Germinal center (tissue), 1 donor: ENCODE results near the gene DPP10.

Experiments used
- DNase-seq: peaks from one replicate; pipeline ENCODE4 v3.0.0; 2012; ENCODE audit warnings: mixed read lengths, low spot score

Gene DPP10

GRCh38 chr2:114810092-114810491 is 367.7 kb downstream of the DPP10 start:
- DNase-seq: no peak

DNA sequence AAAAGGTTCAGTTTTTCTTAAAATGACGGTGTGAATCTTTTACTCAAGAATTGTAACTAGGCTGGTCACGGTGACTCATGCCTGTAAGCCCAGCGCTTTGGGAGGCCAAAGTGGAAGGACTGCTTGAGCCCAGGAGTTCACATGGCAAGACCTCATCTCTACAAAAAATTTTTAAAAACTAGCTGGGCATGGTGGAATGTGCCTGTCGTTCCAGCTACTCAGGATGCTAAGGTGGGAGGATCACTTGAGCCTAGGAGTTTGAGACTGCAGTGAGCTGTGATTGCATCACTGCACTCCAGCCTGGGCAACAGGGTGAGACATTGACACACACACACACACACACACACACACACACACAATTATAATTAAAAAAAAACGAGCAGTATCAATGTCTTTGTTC is 369.8 kb downstream of the DPP10 start:
- no peak for DNase-seq

GRCh38 chr2:114814355-114814754 is 371.9 kb downstream of the DPP10 start:
- DNase-seq: no peak

- DNase-seq: no peak
Observed at GRCh38 chr2:114821055-114821454, 378.6 kb downstream of the DPP10 start.

- DNase-seq: no peak
Observed at GRCh38 chr2:114843963-114844362, 401.5 kb downstream of the DPP10 start.

DNA sequence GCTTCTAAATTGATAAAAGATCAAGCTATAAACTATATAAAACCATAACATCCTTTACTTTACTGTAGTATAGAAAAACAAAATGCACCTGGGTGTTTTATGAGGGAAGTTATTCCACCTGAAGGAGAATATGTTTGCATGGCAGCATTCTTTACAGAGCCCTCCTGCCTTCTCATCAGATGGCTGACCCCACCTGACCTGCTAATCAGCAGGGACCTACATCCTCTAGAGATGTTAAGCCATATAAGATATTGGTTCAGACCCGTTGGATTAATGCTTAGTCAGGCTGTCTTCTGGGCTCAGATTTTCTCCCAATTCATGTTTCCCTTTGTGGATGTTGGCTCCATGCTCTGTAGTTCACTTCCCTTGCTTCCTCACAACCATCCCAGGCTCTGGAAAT is 414.8 kb downstream of the DPP10 start:
- no peak for DNase-seq

GRCh38 chr2:114859726-114860510 is 417.5 kb downstream of the DPP10 start:
- no peak for DNase-seq

- no peak for DNase-seq
Observed at GRCh38 chr2:114862243-114862642, 419.8 kb downstream of the DPP10 start.

DNA sequence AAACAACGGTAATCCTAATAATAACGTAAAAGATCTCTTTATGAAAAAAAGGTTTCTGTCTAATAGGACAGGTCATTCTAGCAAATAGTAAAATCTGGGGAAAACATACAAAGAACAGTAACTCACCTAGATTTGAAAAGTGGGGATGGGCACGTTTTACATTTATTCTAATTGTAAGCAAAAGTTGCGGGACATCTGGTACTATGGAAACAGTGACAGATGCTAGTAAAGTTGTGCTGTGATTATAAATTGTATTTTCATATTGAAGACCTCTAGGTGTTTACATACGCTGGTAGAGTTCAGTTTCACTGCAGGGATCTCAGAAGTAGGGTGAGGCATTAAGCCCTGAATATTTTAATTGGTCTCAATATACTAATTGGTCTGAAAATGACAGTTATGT is 422.5 kb downstream of the DPP10 start:
- no peak for DNase-seq

DNA sequence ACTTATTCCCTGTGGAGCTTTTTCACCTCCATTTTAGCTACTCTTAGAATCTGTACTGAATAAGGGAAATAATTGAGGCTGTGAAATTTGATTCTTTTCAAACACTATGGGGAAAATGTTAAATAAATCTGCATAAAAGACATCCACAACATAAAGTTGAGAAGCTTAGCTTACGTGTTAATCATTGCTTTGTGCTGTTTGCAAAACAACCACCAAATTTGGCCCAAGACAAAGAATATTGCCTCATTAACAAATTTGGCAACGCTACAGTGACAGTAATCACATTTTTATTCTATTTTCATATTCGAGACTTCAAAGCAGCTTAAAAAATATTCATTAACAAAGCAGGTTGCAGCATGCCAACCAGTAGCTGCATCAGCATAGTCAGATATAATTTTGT is 437.6 kb downstream of the DPP10 start:
- no peak for DNase-seq

DNA sequence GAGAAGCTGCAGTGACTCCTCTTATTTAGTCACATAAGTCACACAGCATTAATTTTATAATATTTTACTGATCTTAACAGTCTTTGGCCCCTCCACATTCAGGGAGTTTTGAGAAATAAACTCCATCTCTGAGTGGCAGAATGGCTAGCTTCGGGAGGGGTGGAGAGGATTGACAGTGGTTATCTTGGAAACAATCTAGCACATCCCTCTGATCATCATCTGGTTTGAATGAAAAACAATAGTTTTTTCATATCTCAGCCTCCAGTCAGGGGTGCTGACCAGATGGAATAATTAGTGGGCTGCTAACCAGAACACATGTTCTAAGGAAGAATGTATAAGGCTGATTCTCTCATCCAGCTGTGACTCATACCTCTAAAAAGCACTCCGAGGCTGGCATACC is 477.5 kb downstream of the DPP10 start:
- no peak for DNase-seq

- DNase-seq: no peak
Observed at GRCh38 chr2:114922076-114922475, 479.6 kb downstream of the DPP10 start.

DNA sequence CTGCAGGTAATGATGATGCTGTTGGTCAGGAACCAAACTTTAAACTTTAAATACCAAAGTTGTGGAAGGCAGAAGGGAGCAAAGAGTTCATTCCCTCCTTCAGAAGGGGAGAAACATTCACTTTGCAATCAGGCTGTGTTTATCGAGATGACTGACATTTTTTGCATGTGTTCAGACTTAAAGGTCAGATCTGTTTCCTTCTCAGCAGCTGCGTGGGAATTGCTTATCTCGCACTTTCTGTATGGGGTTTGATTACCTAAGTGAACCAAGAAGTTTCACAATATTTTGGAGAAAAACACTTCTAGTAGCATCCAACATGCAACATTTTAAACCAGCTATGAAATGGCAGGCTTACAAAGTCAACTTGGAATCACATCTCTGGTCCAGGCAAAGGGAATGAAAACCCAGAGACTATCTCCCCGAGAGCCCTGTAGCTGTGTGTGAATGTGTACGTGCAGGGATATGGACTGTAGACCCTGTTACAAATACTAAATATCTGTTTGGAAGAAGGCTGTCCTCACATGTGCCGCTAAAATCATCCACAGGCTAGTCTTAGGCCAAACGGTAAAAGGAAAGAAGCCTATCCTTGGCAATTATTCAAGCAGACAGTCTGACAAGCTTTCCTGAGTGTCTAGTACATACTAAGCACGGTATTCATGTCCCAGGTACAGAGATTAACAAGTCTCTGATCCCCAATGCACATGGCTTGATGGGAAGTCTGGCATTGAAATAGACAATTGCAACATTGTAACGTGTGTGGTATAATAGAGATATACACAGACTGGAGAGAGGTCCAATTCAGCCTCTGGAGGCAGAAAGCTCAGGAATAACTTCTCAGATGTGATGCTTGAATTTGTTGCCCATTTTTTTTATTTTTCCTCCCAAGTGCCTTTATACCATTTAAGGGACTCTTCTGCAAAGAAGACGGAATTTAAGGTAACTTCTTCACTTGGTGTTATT is 483.1 kb downstream of the DPP10 start:
- no peak for DNase-seq

GRCh38 chr2:114926303-114926702 is 483.9 kb downstream of the DPP10 start:
- DNase-seq: no peak

DNA sequence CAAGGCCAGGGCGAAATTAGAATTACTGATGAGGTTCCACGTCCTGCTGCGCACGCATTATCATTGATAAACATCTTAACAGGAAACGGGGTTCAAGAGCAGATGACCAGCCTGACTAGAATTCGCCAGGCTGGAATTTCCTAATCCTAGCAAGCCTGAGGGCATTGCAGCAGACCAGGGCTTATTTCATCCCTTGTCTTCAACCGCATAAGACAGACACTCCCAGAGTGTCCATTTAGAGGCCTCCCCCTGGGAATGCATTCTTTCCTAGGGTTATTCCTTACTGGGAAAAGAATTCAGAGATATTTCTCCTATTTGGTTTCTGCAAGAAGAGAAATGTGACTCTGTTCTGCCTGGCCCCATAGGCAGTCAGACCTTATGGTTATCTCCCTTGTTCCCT is 486.8 kb downstream of the DPP10 start:
- no peak for DNase-seq

GRCh38 chr2:114933671-114934241 is 491.3 kb downstream of the DPP10 start:
- DNase-seq: no peak

GRCh38 chr2:114935031-114935430 is 492.6 kb downstream of the DPP10 start:
- no peak for DNase-seq

- no peak for DNase-seq
Observed at GRCh38 chr2:114937366-114937930, 495.0 kb downstream of the DPP10 start.

DNA sequence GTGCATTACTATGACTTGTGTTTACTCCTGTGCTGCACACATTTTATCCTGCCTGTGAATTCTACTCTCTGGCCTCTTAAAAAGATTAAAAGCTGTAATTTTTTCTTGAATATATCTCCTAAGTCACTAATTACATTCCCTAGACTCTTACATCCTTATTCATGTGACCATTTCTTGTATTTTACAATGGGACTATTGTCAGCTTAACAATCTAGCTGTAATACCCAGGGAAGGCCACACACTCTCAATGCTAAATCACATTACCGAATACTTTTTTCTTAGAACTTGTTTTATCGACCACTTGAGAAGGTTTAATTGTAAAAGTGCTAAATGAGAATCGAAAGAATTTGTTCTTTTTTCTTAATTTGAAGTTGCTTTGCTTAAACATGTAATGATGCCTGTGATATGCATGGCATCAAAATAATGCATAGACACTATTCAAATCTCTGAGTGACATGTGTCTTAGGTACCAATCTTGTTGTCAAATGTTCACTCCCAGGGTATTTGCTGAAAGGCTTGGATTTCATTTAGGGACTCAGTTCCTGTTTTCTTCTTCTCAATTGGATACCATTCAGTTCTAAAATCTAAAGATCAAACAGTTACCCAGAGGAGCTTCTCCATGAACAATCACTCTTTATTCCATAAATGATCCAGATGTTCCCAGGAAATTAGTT is 498.5 kb downstream of the DPP10 start:
- no peak for DNase-seq

DNA sequence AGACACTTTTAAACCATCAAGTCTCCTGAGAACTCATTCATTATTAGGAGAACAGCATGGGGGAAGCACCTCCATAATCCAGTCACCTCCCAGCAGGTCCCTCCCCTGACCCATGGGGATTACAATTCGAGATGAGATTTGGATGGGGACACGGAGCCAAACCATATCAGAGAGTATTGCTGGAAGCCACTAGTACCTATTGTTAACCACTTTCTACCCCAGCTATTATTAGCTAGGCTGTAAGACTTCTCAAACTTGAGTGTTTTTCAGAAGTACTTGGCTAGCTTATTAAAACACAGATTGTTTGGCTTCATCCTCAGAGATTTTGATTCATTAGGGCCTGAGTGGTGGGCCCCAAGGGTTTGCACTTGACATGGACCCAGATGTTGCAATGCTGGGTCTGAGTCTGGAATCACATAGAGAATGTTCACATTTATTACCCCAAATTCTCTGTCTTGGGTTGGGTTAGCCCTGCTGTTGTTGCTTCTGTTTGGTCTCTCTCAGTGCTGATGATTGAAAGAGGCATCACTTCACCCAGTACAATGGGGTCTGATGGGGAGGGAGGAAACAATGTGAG is 506.9 kb downstream of the DPP10 start:
- no peak for DNase-seq

GRCh38 chr2:114960389-114960788 is 517.9 kb downstream of the DPP10 start:
- DNase-seq: no peak

DNA sequence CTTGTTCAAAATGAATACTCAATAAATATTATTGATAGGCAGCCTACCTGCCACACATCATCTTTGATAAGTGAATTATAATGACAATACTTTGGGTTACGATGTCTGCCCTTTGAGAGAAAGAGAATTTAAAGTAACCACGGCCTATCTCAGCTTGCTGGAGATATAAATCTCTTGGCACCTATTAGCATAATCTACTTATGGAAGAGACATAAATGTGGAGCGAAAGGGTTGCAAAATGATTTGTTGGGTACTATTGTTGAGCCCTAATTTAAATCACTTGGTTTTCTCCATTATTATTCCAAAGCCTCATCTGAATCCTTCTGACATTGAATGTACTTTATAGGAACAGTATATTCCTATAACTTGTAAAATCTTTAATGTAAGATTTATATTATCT is 520.1 kb downstream of the DPP10 start:
- no peak for DNase-seq
